Mesothelial cell of epicardium (in vitro differentiated cells): ENCODE results near the gene MNT. TPM values are rescaled to one million over a fixed set of nuclear protein-coding genes. Genes with fewer than 3 reads are reported as not detected.

Experiments used
- DNase-seq, 2 experiments: peaks; one replicate each; pipeline ENCODE4 v3.0.0; 2021; ENCODE audit warnings: low spot score in 2 of 2; ENCODE audit not compliant: unreplicated experiment in 2 of 2
- H3K27ac Mint-ChIP-seq: 2 replicates; pipeline ENCODE4 v1.8.0; 2021; ENCODE audit warnings: mixed read lengths
- H3K27me3 Mint-ChIP-seq: 2 replicates; pipeline ENCODE4 v1.8.0; 2021; ENCODE audit warnings: low read depth, mixed read lengths
- H3K36me3 Mint-ChIP-seq: 2 replicates; pipeline ENCODE4 v1.8.0; 2021; ENCODE audit warnings: mixed read lengths
- H3K4me1 Mint-ChIP-seq: 2 replicates; pipeline ENCODE4 v1.8.0; 2021; ENCODE audit warnings: mixed read lengths
- H3K4me3 Mint-ChIP-seq: 2 replicates; pipeline ENCODE4 v1.8.0; 2021; ENCODE audit warnings: mild to moderate bottlenecking, moderate library complexity, mixed read lengths
- H3K9me3 Mint-ChIP-seq: 2 replicates; pipeline ENCODE4 v1.8.0; 2021; ENCODE audit warnings: mixed read lengths
- CTCF ChIP-seq: fragments of 200-600 bp; sonication (generic); IDR thresholded peaks from one replicate; pipeline ENCODE4 v1.5.0; 2021; ENCODE audit warnings: antibody characterized with exemption; ENCODE audit not compliant: unreplicated experiment
- total RNA-seq: library from RNA; stranded (reverse); gene quantifications from 3 replicates; pipeline ENCODE4 v1.2.1, GENCODE V29; 2021

The MNT gene
- total RNA-seq, 1 donor from 2014 or later: 49.1 TPM

- Mint-ChIP-seq H3K4me1 (peaks cover 2% of the 10 kb centered on the region), H3K4me3 (no peak overlapping the region), H3K9me3 (no peaks in the 10 kb centered on the region), H3K27ac (no peak overlapping the region), H3K27me3 (no peaks in the 10 kb centered on the region), H3K36me3 (peaks cover 6% of the 10 kb centered on the region)
- DNase-seq: no peak
- TF ChIP-seq CTCF: no peak
Observed at GRCh38 chr17:2363851-2364762, 36.8 kb downstream of the MNT start.

GRCh38 chr17:2363318-2363717 lies 37.5 kb downstream of the MNT start:
- no peak for DNase-seq
- Mint-ChIP-seq H3K27ac (no peak overlapping the region), H3K4me3 (no peak overlapping the region), H3K36me3 (peaks cover 6% of the 10 kb centered on the region), H3K9me3 (no peaks in the 10 kb centered on the region), H3K27me3 (no peaks in the 10 kb centered on the region), H3K4me1 (peaks cover 4% of the 10 kb centered on the region)
- TF ChIP-seq CTCF: no peak

- no peaks in the 10 kb centered on the region for H3K9me3 Mint-ChIP-seq
- no peak for TF ChIP-seq CTCF
- peaks cover 4% of the 10 kb centered on the region for H3K4me1 Mint-ChIP-seq
- H3K27me3 Mint-ChIP-seq: no peaks in the 10 kb centered on the region
- no peak for DNase-seq
- no peak overlapping the region for H3K4me3 Mint-ChIP-seq
- H3K27ac Mint-ChIP-seq: no peak overlapping the region
- peaks cover 6% of the 10 kb centered on the region for H3K36me3 Mint-ChIP-seq
Observed at GRCh38 chr17:2362881-2363280, 38.0 kb downstream of the MNT start.

- DNase-seq: no peak
- H3K9me3 Mint-ChIP-seq: no peaks in the 10 kb centered on the region
- no peak overlapping the region for H3K27ac Mint-ChIP-seq
- peaks cover 4% of the 10 kb centered on the region for H3K4me1 Mint-ChIP-seq
- H3K27me3 Mint-ChIP-seq: no peaks in the 10 kb centered on the region
- no peak overlapping the region for H3K4me3 Mint-ChIP-seq
- peaks cover 8% of the 10 kb centered on the region for H3K36me3 Mint-ChIP-seq
- TF ChIP-seq CTCF: no peak
Observed at GRCh38 chr17:2362416-2362815, 38.4 kb downstream of the MNT start.

- Mint-ChIP-seq H3K4me3 (no peak overlapping the region), H3K4me1 (peaks cover 4% of the 10 kb centered on the region), H3K27me3 (no peaks in the 10 kb centered on the region), H3K36me3 (peaks cover 8% of the 10 kb centered on the region), H3K9me3 (no peaks in the 10 kb centered on the region), H3K27ac (no peak overlapping the region)
- DNase-seq: no peak
- no peak for TF ChIP-seq CTCF
Observed at GRCh38 chr17:2362016-2362415, 38.8 kb downstream of the MNT start.
